GM18868 (cell line): ENCODE measurements around the gene FERMT2.

Experiments
- ATAC-seq: cut with Tn5 transposase; IDR thresholded peaks from one replicate; pipeline ENCODE4 v1.9.1; 2021; ENCODE audit warnings: mild to moderate bottlenecking, moderate library complexity; ENCODE audit not compliant: unreplicated experiment

FERMT2 gene

DNA sequence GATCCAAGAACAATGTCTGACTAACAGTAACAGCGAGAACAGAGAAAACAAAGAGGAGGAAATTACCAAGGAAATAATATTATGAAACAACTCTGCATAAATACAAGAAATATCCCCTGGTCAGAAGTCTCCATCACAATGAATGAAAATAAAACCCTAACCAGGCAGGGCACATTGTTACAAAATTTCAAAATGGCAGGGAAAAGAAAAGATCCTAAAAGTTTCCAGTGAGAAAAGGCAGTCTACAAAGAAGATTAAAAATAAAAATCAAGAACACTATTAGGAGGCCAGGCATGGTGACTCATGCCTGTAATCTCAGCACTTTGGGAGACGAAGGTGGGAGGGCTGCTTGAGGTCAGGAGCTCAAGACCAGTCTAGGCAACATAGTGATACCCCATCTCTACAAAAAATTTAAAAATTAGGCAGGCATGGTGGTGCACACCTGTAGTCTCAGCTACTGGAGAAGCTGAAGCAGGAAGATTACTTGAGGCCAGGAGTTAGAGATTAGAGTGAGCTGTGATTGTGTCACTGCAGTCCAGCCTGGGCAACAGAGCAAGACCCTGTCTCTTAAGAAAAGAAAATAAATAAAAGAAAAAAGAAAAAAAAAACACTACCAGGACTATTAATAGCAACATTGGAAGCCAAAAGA is 47.8 kb downstream of the FERMT2 start:
- no peak for ATAC-seq

DNA sequence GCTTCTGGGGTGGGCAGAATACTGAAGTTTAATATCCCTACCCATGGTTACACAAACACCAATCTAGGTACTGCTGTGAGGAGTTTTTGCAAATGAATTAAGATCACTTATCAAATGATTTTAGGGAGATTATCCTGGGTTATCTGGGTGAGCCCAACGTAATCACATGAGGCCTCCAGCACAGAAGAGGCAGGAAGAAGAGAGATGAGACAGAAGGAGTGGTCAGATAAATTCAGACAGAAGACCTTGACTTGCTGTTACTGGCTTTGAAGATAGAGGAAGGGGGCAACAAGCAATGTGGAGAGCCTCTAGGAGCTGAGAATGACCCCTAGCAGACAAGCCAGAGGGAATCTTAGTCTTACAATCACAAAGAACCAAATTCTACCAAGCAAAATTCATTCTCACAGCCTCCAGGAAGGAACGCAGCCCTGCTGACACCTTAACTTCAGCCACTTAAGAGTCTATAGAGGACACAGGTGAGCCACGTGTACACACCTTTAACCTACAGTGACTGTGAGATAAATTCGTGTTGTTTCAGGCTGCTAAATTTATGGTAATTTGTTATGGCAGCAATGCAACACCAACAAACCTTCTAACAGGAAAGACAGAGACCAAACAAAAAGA is 49.4 kb downstream of the FERMT2 start:
- ATAC-seq, result no peak

DNA sequence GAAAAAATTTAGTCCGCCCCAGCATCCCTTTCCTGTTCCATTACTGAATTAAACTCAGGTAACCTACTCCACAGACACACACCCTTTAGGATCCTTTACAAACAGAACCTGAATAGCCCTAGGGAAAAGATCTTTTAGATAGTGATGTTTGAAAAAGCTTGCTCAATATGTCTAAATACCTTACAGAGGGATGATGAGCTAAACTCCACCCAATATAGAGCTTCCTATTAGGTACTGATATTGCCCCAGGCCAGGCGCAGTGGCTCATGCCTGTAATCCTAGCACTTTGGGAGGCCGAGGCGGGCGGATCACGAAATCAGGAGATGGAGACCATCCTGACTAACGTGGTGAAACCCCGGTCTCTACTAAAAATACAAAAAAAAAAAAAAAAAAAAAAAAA is 50.1 kb downstream of the FERMT2 start:
- no peak for ATAC-seq

DNA sequence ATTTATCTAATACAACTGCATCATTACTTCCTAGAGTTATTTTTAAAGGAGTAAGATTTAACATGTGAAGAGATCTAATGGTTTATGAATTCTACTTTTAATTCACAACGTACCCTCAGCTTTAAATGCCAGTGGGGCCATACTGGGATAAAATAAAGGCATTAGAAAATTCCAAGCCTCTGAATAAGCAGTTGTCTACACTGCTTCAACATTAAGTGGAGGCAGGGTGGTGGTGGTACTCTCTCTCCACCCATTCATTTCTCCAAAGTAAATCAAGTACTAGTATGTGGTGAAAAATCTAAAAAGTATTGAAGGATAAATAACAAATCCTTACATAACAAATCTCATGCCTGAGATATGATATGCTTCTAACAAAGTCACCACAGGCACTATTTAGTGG is 52.4 kb downstream of the FERMT2 start:
- no peak for ATAC-seq

DNA sequence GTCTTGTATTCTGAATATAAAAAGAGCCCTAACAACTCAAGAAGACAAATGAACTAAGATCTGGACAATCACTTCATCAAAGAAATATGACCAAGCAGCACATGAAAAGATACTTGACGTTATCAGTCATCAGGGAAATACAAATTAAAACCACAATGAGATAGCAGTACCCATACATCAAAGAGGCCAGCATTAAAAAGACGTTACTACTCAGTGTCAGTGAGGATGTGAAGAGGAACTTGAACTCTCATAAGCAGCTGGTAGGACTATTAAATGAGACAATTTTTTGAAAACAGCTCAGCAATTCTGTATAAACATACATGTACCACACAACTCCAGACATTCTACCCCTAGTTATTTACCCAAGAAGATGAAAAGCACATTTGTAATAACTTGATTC is 55.9 kb downstream of the FERMT2 start:
- ATAC-seq, result peak; percentile 48

DNA sequence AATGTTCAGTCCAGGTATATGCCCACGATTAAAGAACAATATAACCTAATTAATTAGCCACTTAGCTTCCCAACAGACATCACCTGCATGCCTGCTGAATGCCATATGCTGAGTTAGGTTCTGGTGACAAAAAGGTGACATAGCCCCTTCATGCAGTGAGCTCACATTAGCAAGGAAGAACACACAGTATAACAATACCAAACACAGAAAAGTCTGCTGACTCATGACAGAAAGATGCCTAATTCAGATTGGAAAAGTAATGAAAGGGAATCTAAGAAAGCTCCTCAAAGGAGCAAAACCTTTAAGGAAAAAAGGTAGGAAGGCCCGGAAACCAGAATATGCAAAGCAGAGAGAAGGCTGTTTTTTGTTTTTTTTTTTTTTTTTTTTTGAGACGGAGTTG is 59.0 kb downstream of the FERMT2 start:
- ATAC-seq, result no peak

DNA sequence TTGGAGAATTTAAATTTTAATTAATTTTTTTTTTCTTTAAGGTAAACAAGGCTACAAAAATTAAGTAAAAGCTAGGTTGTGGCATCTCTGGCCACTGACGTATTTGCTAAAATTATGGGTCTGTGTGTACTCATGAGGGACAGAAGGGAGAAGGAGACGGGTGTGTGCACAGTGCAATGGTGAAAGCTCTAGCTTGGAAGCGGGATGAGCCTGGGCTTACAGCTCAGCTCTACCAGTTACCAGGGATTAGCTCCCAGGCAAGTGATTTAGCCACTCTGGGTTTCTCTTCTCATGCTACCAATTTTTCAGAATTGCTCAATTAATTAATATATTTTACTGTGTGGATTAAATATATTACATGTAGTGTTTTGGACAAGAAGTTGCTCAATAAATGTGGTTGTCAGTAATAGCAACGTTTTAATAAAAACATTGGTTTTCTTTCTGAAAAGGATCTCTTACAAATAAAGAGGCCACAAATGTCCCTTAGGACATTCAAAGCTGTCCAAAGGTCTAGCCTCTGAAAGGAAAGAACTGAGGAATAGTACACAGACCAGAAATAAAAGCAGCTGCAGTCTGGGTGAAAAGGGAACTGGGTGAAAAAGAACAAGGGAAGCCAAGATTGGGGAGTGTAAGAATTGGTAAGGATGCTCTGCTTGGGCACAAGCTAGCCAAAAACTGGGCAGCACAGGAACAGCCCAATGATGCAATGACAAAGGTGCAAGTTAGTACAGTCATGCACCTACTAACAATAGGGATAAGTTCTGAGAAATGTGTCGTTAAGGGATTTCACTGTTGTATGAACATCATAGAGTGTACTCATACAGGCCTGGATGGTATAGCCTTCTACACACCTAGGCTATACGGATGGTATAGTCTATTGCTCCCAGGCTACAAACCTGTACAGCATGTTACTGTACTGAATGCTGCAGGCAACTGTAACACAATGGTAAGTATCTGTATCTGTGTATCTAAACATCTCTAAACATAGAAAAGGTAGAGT is 61.7 kb downstream of the FERMT2 start:
- ATAC-seq, result no peak

DNA sequence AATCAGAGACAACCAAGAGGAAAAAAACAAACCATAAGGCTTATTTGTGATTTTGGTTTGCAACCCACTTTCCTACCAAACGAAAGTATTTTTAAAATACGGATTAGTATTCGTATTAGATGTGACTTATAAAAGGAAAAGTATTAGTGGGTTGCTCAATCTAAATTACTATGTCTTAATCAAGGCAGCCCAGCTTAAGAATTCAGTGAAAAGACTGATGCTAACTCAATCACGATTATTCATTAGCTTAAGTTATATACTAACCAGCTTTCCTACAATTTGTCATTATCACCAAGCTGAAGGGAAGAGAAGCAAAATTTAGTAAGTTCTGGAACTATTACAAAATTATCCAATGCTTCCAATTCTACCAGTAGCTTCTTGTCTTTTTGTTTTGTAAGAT is 62.7 kb downstream of the FERMT2 start:
- no peak for ATAC-seq

DNA sequence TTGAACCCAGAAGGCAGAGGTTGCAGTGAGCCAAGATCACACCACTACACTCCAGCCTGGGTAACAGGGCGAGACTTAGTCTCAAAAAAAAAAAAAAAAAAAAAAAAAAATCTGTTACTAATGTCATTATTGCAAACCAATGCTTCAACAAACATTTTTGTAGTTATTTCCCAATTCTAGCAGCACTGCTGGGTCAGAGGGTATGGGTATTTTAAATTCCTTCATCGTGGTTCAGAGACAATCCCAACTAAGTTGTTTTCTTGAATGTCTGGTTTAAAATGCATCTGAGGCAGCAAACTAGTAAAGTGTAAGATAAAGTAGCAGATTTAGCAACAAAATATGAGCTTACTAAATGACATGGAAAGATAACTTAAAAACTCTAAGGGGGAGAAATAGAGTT is 65.6 kb downstream of the FERMT2 start:
- no peak for ATAC-seq

DNA sequence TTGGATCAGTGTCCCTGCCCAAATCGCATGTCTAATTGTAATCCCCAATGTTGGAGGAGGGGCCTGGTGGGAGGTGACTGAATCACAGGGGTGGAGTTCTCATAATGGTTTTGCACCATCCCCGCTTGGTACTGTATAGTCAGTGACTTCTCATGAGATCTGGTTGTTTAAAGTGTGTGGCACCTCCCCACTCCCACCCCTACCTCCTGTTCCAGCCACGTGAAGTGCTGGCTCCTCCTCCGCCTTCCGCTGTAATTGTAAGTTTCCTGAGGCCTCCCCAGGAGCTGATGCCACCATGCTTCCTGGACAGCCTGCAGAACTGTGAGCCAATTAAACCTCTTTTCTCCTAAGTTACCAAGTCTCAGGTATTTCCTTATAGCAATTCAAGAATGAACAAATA is 67.2 kb downstream of the FERMT2 start:
- ATAC-seq, result no peak

DNA sequence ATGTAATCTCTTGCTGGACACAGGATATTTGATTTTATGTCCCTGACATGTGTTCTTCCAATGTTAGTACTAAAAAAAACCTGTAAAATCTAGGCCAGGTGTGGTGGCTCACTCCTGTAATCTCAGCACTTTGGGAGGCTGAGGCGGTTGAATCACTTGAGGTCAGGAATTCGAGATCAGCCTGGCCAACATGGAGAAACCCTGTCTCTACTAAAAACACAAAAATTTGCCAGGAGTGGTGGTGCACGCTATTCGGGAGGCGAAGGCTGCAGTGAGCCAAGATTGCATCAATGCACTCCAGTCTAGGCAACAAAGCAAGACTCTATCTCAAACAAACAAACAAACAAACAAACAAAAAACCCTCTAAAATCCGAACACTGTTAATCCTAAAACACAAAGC is 68.0 kb downstream of the FERMT2 start:
- ATAC-seq, result no peak

DNA sequence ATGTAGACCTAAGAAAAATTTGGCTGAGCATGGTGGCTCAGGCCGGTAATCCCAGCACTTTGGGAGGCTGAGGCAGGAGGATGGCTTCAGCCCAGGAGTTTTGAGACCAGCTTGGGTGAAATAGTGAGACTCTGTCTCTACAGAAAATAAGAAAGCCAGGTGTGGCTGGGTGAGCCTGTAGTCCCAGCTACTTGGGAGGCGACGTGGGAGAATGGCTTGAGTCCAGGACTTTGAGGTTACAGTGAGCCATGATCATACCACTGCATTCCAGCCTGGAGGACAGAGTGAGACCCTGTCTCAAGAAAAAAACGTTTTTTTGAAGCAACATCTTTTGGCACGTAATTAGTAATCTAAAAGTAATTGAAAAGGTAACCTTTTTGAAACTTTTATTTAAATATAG is 70.9 kb downstream of the FERMT2 start:
- no peak for ATAC-seq

DNA sequence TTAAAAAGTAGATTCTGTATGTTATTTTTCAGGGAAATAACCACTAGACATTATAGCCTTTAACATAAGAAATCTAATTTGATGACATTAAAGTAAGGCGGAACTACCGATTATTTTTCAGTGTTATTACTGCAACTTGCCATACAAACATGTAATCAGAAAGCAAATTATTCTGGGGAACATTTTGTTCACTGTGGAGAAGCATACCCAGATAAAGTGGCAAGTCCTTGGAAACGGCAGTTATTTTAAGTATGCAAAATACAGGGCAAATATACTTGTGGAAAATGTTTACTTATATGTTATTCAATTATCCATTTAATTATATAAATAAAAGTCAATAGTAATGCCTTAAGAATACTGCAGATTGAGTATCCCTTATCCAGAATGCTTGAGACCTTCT is 71.9 kb downstream of the FERMT2 start:
- ATAC-seq, result no peak

DNA sequence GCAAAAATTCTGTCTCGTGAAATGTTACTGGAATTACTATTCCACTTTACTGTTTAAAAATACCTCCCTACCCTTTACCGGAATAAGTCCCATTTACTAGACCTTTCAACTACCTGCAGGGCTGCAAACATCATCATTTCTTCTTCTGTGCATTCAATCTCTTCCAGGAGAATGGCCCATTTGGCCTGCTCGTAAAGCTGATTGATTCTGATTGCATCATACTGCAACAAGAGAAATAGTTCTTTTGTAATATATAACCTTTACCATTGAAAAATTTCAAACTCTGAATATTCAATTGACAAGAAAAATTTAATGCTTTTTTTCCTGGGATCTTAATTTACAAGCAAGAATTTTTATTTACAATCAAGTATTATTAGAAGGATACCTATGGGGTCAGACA is 72.4 kb downstream of the FERMT2 start:
- no peak for ATAC-seq

DNA sequence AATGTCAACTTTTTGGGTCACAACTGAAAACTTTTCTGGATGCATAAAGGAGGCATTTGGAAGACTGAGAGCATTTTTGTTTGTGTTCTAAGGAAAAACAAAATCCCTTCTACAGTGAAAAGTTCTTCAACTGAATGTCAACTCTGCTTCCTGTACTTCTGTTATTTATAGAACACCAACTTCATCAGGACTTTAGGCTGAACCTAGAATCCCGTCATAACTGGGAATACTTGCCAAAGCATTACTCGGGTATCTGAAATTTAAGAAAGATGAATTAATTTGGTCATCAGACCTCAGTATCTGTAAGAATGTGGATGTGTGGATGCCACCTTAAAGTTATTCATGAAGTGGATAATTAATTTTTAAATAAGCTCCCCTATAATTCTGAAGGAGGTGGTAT is 73.2 kb downstream of the FERMT2 start:
- ATAC-seq, result no peak

DNA sequence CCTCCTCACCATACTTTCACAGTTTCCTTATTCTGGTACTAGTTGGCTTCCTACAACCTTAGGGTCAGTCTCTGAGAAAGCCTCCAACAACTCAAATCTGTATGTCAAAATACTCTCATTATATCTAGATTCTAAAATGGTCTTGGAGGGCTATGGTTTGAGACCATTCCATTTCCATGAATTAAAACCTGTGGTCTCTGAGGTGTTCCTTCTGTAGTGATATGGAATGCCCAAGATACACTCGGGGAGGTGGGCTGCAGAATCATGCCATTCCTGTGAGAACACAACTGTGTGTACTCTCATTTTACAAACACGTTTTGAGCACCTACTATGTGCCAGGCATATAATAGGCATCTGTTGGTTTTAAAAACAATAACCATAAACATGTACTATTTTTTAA is 74.0 kb downstream of the FERMT2 start:
- ATAC-seq, result no peak

DNA sequence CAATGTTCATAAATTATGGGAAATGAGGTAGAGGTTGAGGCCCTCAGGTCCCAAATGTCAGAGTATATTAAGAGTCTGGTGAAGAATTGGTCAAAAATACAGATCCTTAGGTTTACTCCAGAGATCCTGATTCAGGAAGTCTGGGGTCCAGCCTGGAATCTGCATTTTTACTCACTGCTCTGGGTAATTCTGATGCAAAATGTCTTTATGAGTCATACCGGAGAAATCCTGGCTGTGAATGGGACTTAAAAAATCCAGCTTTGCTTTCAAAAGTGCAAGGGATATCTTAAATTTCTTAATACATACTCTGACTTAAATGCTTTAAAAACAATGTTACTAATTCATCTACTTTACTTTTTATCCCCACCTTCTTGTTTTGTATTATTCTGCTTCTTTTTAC is 74.5 kb downstream of the FERMT2 start:
- ATAC-seq, result no peak

DNA sequence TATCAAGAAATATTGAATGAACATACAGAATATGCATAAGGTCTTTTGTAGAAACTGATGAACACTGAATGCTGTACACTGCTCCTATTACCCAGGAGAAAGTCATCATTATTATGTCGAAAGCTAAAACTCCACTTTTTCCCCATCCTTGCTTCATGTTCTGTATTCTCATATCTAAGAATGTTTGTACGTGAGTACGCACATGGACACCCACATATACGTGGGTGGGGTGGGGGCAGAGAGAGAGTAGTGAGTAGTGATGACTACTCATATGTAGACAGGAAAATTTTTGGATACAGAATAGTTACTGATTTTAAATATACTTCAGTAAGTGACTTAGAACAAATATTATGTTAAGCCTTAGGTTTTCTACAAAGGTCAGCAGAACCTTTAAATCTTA is 75.1 kb downstream of the FERMT2 start:
- no peak for ATAC-seq

DNA sequence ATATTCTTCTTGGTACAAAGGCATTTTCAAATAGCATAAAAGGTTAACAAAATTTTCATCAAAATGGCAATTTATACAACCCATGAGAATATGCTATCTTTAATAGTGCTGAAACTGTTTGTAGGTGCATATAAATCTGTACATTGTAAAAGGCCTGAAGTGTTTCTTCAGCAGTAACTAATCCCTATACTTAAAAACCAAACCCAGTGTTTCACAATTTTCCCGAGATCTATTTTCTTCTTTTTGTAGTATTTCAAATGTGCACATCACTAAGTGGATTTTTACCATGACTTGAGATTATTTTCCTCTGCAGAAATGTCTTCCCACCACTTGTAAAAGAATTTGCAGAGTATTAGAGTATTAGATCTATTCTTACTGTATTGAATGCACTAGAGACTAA is 76.5 kb downstream of the FERMT2 start:
- ATAC-seq, result no peak

DNA sequence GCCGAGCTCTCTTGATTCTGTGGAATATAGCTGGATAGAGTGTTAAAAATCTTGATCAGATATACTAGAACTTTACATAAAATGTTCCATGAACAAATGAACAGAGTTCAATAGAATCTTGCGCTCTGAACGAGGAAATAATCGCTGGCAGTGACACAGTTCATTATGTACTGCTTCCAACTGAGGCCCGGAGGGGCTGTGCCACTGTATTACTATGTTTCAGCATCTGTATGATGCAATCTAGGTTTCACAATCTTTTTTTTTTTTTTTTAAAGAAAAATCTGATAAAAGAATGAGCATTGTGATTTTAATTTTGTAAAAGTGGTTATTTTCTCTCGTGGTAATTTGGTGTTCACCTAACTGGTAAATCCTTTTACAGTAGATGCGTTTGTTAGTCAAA is 77.2 kb downstream of the FERMT2 start:
- ATAC-seq, result no peak

DNA sequence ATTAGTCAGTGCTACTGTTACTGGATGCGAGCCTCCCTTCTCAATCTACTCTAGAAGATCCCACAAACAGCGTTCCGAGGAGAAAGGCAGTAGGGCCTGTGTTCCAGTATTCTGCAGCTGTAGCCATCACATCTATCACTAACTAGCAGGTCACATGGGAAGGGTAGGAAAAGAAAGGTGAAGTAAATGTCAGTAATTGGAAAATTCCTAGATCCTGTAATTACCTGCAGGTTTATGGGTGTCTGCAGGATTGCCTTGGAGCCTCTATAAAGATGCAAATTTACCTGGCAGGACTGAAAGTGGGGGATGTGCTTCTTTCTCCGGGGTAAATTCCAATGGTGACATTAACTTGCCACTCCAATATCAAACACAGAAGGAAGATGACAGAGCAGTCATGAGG is 77.8 kb downstream of the FERMT2 start:
- no peak for ATAC-seq

DNA sequence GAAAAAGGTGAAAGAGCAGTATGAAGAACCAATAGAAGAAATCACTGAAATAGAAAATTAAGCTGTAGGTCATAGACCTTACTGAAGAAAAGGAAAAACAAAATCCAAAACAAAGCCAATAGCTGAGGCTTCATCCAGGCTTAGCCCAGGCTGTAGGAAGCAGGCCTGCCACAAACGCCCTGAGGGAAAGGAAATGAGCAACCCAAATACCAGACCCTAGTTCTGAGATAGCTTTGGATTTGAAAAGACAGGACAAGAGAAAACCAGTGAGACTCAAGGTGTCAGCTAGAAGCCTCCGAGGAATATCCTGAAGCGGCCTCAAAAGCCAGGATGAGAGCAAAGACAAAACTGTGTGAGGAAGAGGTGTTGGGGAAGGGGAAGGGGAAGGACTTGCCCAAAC is 79.2 kb downstream of the FERMT2 start:
- ATAC-seq, result no peak
